Hepatic stellate cell (primary cell): ENCODE measurements around the gene ZNF146.
"Not testable (repeated sequence)": the region's sequence is repeated elsewhere in the genome, so short reads cannot be mapped to it uniquely, and the experiment has no call there.

Experiments
- DNase-seq: peaks from one replicate; pipeline ENCODE4 v3.0.0; 2011; ENCODE audit warnings: low spot score

ZNF146 gene

DNA sequence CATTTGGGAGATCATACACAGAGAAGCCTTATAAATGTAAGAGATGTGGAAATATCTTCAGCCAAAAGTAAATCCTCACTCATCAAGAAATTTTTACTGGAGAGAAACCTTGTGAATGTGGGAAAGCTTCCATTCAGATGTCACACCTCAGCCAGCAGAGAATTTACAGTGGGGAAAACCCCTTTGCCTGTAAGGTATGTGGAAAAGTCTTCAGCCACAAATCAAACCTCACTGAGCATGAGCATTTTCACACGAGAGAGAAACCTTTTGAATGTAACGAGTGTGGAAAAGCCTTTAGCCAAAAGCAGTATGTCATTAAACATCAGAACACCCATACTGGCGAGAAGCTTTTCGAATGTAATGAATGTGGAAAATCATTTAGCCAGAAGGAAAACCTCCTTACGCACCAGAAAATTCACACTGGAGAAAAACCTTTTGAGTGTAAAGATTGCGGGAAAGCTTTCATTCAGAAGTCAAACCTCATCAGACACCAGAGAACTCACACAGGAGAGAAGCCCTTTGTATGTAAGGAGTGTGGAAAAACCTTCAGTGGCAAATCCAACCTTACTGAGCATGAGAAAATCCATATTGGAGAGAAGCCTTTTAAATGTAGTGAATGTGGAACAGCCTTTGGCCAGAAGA is 21.5 kb downstream of the ZNF146 start:
- no peak for DNase-seq

DNA sequence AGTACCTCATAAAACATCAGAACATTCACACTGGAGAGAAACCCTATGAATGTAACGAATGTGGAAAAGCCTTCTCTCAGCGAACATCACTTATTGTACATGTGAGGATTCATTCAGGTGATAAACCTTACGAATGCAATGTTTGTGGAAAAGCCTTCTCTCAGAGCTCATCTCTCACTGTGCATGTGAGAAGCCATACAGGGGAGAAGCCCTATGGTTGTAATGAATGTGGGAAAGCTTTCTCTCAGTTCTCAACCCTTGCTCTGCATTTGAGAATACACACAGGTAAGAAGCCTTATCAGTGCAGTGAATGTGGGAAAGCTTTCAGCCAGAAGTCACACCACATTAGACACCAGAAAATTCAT is 22.0 kb downstream of the ZNF146 start:
- no peak for DNase-seq

DNA sequence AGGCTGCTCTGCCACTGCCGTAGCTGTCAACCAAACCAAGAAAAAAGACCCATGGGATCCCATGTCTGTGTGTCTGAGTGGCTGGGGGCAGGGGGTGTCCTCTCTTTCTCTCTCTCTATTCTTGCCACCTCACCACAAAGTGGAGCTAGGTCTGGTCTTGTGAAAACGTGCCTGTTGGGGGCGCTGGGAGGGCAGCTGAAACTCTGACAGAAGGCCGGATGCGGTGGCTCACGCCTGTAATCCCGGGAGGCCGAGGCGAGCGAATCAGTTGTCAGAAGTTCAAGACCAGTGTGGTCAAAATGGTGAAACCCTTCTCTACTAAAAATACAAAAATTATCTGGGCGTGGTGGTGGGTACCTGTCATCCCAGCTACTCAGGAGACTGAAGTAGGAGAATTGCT is 29.2 kb downstream of the ZNF146 start:
- no peak for DNase-seq

DNA sequence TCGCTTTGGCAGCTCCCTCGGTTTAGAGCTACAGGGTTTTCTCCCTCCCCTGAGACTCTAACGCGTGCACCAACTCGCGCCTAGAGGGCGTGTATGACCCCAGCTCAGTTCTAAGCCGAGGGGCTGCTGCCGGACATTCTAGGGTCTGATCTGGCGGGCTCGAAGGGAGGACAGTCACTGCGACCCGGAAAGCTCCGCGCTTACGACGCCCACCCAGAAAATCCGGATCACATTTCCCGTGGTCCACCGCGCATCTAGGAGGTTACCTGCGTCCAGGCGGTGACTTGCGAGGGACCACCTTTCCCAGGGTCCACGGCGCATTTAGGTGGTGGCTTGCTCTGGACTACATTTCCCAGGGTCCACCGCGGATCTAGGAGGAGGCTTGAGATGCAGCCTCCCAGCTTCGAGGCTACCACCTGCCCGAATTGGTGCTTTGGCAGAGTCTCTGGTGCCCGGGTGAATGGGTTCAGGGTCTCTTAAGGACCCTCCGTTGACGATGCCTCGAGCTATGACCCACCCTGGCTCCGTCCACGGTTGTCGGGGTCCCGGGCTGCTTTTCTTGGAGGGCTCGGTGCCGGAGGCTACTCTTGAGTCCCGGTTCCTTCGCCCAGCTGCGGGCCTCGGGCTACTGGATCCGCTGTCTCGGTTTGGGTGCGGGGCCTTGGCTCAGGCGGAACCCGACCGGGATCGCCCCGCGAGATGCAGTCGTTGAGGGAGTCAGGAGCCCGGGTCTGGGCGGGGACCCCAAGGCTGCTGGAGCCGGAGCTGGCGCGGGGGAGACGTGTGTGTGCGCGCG is 30.5 kb downstream of the ZNF146 start:
- no peak for DNase-seq

DNA sequence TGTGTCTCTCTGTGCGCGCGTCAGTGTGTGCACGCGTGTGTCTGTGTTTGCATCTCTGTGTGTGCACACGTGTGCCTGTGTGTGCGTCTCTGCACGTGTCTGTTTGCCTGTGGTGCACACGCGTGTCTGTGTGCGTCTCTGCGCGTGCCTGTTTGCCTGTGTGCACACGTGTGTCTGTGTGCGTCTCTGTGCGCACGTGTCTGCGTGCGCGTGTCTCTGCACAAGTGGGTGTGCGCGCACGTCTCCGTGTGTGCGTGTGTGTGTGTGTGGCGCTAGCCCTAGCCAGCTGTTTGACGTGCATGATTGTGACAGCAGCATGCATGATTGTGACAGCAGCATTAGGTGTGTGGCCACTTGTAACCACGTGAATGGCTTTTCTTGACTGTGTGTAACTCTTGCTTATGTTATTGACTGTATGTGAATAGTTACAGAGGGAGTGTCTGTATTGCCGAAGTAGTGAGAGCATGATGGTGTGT is 31.1 kb downstream of the ZNF146 start:
- DNase-seq, result no peak

DNA sequence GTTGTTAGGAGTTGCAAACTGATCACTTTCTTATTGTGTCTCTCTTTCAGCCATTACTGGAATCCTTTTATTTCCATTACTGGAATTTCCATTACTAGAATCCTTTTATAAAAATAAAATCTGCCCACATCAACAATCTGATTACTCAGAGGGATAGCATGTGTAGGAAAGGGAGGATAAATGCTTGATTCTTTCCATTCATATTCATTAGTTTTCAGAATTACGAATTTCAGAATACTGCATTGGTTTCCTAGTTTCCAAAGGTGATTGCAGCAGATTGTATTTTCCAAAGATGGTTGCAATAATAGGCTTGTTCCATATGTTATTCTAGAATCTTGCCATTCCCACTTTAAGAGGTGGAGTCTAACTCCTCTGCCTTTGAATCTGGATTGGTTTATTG is 37.1 kb downstream of the ZNF146 start:
- no peak for DNase-seq

DNA sequence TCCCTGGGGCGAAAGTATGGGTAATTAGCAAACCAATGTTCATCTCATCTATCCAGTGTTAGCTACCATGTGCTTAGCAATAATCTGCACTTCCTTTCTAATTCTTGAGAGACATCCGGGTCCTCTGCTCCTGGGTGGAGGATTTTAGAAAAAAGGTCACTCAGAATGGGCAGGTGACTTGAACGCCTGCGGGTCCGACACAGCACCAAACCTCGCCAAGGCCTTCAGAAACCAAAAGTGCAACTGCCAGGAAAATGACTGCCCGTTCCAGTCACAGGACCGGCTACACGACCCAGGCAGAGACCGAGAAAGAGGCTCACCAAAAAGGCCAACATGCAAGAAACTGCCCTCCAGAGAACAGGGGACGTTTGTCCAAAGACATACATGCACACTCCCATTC is 39.9 kb downstream of the ZNF146 start:
- no peak for DNase-seq

DNA sequence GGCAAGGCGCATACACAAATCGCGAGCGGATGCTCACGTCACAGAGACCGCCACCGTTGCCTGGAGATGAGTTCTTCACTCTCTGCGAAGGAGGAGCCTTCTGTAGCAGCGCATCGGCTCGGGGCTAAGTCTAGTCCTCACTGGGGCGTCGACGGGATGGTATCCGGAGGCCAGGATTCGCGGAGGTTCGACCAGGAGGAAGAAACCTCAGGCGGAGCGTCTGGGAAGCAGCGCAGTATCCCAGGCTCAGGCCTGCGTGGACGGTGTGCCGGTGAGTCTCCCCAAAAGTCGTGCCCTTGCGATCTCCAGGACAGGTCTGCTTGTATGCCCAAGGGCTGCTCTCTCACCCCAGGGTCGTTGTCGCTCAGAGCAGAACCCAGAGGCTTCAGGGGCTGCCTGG is 40.4 kb downstream of the ZNF146 start:
- no peak for DNase-seq

DNA sequence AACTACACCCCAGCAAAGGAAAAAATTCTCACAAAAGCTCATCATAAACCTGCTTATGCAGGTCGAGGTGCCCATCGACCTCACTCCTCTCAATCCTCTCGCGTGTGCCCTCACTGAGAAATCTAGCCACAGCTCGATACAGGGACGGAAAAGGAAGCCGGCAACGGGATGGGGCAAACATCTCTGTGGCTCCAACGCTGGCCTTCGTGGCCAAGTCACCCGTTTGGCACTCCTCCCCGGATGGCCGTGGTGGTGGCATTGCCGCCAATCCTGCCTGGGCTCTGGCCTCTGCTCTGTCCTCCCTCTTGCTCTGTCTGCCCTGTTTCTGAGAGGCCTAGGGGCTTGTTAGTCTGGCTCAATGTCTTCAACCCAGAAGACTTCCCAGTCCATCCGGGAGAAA is 41.2 kb downstream of the ZNF146 start:
- DNase-seq, result no peak

DNA sequence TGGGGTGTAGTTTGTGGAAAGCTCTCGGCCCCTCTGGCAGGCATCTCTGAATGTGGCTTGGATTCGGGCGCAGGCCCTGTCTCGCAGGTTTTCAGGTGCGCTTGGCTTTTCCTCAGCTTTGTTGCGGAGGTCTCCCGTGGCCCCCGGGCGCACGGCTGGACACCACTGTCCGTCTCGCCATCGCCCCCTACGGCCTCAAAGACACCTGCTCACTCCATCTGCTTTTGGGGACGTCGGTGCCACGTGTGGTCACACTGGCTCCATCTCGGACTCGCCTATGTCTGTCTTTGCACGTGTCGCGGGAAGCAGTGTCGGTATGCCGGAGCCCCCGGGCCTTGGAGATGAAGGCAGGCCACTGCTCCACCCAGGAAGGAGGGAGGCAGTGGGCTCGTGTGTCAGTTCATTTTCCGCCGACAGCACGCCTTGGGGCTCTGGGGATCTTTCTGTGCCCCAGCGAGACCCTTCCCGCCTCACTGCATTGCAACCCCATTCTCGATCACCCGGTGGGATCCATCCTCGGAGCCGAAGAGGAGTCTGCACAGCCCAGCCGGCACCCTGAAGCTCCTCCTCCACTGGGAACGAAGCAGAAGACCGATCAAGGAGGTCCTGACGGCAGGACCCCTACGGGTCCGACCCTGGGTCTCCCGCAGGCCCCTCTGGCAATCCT is 42.1 kb downstream of the ZNF146 start:
- no peak for DNase-seq

DNA sequence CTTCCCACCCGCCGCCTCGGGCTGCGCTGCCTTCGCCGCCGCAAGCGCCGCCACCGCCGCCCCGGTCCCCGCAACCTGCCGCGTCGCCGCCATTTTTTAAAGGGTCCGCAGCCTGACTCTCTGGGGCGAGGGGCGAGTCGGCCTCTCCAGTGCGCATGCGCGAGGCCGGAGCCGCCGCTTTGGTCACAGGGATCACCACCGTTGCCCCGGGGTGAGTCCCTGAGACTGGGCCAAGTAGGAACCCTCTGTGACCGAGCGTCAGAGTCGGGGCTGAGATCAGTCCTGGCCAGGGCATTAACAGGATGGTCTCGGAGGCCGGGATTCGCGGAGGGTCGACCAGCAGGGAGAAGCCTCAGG is 42.6 kb downstream of the ZNF146 start:
- no peak for DNase-seq

DNA sequence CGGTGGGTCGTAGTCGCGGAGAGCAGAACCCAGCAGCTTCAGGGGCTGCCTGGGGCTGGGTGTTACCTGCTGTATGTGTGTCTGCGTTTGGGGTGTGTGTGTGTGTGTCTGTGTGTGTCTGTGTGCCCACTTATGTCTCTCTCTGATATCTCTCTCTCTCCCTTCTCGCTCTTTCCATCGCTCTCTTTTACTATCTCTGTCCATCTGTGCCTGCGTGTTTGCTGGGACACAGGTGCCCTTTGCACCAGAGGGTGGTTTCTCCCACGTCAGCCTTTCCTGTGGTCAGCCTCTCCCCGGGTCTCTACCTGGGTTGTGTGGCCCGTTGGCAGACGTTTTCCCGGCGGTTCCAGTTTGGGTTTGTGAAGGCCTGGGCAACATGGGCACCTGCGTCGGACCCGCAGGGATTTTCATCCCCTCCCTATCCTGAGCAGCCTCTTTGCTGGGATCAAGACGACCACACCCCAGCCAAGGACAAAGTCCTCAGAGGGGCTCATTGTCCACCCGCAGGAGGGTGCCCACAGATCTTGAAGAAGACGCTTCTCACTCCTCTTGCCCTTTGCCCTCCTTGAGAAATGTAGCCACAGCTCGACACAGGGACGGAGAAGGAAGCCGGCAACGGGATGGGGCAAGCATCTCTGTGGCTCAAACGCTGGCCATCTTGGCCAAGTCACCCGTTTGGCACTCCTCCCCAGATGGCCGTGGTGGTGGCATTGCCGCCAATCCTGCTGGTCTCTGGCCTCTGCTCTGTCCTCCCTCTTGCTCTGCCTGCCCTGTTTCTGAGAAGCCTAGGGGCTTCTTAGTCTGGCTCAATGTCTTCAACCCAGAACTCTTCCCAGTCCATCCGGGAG is 43.3 kb downstream of the ZNF146 start:
- no peak for DNase-seq

DNA sequence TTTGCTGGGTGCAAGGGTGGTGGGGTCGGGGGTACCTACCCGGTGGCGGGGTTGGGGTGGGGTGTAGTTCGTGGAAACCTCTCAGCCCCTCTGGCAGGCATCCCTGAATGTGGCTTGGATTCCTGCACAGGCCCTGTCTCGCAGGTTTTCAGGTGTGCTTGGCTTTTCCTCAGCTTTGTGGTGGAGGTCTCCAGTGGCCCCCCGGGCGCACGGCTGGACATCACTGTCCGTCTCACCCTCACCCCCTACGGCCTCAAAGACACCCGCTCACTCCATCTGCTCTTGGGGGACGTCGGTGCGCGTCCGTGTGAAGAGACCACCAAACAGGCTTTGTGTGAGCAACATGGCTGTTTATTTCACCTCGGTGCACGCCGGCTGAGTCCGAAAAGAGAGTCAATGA is 44.3 kb downstream of the ZNF146 start:
- no peak for DNase-seq

DNA sequence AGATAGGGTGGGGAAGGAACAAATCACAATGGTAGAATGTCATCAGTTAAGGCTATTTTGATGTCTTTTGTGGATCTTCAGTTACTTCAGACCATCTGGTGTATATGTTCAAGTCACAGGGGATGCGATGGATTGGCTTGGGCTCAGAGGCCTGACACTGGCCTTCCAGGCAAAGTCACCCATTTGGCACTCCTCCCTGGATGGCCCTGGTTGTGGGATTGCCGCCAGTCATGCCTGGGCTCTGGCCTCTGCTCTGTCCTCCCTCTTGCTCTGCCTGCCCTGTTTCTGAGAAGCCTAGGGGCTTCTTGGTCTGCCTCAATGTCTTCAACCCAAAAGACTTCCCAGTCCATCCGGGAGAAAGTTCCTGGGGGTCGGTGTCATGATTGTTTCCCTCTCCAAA is 50.2 kb downstream of the ZNF146 start:
- DNase-seq, result no peak

DNA sequence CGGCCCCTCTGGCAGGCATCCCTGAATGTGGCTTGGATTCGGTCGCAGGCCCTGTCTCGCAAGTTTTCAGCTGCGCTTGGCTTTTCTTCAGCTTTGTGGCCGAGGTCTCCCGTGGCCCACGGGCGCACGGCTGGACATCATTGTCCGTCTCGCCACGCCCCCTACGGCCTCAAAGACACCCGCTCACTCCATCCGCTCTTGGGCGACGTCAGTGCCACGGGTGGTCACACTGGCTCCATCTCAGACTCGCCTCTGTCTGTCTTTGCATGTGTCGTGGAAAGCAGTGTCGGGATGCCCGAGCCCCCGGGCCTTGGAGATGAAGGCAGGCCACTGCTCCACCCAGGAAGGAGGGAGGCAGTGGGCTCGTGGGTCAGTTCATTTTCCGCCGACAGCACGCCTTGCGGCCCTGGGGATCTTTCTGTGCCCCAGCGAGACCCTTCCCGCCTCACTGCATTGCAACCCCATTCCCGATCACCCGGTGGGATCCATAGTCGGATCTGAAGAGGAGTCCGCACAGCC is 51.0 kb downstream of the ZNF146 start:
- DNase-seq, result no peak

DNA sequence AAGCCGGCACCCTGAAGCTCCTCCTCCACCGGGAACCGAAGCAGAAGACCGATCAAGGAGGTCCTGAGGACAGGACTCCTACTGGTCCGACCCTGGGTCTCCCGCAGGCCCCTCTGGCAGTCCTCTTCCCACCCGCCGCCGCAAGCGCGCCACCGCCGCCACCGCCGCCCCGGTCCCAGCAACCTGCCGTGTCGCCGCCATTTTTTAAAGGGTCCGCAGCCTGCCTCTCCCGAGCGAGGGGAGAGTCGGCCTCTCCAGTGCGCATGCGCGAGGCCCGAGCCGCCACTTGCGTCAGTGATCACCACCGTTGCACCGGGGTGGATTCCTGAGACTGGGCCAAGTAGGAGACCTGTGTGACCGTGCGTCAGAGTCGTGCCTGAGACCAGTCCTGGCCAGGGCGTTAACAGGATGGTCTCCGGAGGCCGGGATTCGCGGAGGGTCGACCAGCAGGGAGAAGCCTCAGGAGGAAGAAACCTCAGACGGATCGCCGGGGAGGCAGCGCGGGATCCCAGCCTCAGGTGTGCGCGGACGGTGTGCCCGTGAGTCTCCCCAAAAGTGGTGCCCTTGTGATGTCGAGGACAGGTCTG is 51.6 kb downstream of the ZNF146 start:
- no peak for DNase-seq

DNA sequence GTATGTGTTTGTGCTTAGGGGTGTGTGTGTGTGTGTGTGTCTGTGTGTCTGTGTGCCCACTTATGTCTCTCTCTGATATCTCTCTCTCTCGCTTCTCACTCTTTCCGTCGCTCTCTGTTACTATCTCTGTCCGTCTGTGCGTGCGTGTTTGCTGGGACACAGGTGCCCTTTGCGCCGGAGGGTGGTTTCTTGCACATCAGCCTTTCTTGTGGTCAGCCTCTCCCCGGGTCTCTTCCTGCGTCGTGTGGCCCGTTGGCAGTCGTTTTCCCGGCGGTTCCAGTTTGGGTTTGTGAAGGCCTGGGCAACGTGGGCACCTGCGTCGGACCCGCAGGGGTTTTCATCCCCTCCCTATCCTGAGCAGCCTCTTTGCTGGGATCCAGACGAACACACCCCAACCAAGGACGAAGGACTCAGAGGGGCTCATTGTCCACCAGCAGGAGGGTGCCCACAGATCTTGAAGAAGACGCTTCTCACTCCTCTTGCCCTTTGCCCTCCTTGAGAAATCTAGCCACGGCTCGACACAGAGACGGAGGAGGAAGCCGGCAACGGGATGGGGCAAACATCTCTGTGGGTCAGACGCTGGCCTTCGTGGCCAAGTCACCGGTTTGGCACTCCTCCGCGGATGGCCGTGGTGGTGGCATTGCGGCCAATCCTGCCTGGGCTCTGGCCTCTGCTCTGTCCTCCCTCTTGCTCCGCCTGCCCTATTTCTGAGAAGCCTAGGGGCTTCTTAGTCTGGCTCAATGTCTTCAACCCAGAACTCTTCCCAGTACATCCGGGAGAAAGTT is 52.3 kb downstream of the ZNF146 start:
- no peak for DNase-seq

DNA sequence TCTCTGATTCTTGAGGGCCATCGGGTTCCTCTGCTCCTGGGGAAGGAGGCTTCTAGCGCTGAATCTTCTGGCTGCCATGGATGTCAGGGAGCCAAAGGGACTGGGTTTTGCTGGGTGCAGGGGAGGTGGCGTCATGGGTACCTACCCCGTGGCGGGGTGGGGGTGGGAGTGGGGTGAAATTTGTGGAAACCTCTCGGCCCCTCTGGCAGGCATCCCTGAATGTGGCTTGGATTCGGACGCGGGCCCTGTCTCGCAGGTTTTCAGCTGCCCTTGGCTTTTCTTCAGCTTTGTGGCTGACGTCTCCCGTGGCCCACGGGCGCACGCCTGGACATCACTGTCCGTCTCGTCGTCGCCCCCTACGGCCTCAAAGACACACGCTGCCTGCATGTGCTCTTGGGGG is 53.2 kb downstream of the ZNF146 start:
- DNase-seq, result not testable (repeated sequence)

DNA sequence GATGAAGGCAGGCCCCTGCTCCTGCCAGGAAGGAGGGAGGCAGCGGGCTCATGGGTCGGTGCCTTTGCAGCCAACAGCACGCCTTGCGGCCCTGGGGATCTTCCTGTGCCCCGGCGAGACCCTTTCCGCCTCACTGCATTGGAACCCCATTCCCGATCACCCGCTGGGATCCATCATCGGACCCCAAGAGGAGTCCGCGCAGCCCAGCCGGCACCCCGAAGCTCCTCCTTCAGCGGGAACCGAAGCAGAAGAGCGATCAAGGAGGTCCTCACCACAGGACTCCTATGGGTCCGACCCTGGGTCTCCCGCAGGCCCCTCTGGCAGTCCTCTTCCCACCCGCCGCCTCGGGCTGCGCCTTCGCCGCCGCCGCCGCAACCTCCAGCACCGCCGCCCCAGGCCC is 53.7 kb downstream of the ZNF146 start:
- DNase-seq, result not testable (repeated sequence)

DNA sequence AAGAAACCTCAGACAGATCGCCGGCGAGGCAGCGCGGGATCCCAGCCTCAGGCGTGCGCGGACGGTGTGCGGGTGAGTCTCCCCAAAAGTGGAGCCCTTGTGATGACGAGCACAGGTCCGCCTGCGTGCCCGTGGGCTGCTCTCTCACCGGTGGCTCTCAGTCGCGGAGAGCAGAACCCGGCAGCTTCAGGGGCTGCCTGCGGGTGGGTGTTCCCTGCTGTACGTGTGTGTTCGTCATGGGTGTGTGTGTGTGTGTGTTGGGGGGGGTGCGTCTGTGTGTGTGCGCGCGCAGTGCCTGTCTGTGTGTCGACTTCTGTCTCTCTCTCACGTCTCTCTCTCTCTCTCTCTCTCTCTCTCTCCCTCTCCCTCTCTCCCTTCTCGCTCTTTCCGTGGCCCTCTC is 54.4 kb downstream of the ZNF146 start:
- not testable (repeated sequence) for DNase-seq
